Activated CD4-positive, alpha-beta T cell treated with anti-CD3 and anti-CD28 coated beads, Interleukin-2, amount 10 ng/mL, durations not matched to agents 24 days and 14 days (primary cell): ENCODE measurements around the gene KATNB1. TPM values are rescaled to one million over a fixed set of nuclear protein-coding genes. Genes with fewer than 3 reads are reported as not detected.

Experiments
- DNase-seq: peaks from one replicate; pipeline ENCODE4 v3.0.0; 2022
- H3K27ac Mint-ChIP-seq: one replicate; pipeline ENCODE4 v1.8.0; 2022; ENCODE audit warnings: mild to moderate bottlenecking, mixed read lengths
- H3K27me3 Mint-ChIP-seq: one replicate; pipeline ENCODE4 v1.8.0; 2022; ENCODE audit warnings: mixed read lengths
- H3K36me3 Mint-ChIP-seq: one replicate; pipeline ENCODE4 v1.8.0; 2022; ENCODE audit warnings: low read depth, mild to moderate bottlenecking, mixed read lengths
- H3K4me1 Mint-ChIP-seq: one replicate; pipeline ENCODE4 v1.8.0; 2021; ENCODE audit warnings: mixed read lengths
- H3K4me3 Mint-ChIP-seq: one replicate; pipeline ENCODE4 v1.8.0; 2022; ENCODE audit warnings: mild to moderate bottlenecking, moderate library complexity, mixed read lengths
- H3K9me3 Mint-ChIP-seq: one replicate; pipeline ENCODE4 v1.8.0; 2021; ENCODE audit warnings: mixed read lengths
- intact Hi-C: fragments of 100-400 bp; cut with micrococcal nuclease; formaldehyde crosslinking; loops from one replicate; pipeline ENCODE4 v1.15.1; 2023
- total RNA-seq: library from RNA; stranded (reverse); gene quantifications from 2 replicates; pipeline ENCODE4 v1.2.3, GENCODE V29; 2022

The KATNB1 gene
- total RNA-seq, 1 donor from 2014 or later = 45.0 TPM

GRCh38 chr16:57755726-57756423 lies 20.3 kb downstream of the KATNB1 start:
- Mint-ChIP-seq H3K36me3 (peaks cover 12% of the 10 kb centered on the region), H3K4me1 (no peaks in the 10 kb centered on the region), H3K27me3 (no peaks in the 10 kb centered on the region), H3K4me3 (no peak overlapping the region), H3K27ac (no peak overlapping the region), H3K9me3 (no peaks in the 10 kb centered on the region)
- no peak for DNase-seq
- intact Hi-C loops = loop anchor here (10.0 kb wide), 1 partner anchor 109 kb away; no protein-coding TSS in a partner anchor

- H3K27ac Mint-ChIP-seq = no peak overlapping the region
- H3K4me3 Mint-ChIP-seq = no peak overlapping the region
- no peaks in the 10 kb centered on the region for H3K4me1 Mint-ChIP-seq
- intact Hi-C loops = loop anchor here (1.0 to 10.0 kb wide), 2 partner anchors 108 to 243 kb away; no protein-coding TSS in a partner anchor
- H3K36me3 Mint-ChIP-seq = peaks cover 8% of the 10 kb centered on the region
- H3K27me3 Mint-ChIP-seq = no peaks in the 10 kb centered on the region
- DNase-seq = no peak
- no peaks in the 10 kb centered on the region for H3K9me3 Mint-ChIP-seq
These were observed 21.1 kb downstream of the KATNB1 start for GRCh38 chr16:57756424-57757325.

- peaks cover 8% of the 10 kb centered on the region for H3K36me3 Mint-ChIP-seq
- intact Hi-C loops = loop anchor here (1.0 to 10.0 kb wide), 2 partner anchors 107 to 242 kb away; no protein-coding TSS in a partner anchor
- H3K4me3 Mint-ChIP-seq = no peak overlapping the region
- H3K4me1 Mint-ChIP-seq = no peaks in the 10 kb centered on the region
- no peaks in the 10 kb centered on the region for H3K27me3 Mint-ChIP-seq
- H3K27ac Mint-ChIP-seq = no peak overlapping the region
- H3K9me3 Mint-ChIP-seq = no peaks in the 10 kb centered on the region
- DNase-seq = peak; percentile 97
These were observed 21.8 kb downstream of the KATNB1 start for GRCh38 chr16:57757326-57757786.

GRCh38 chr16:57757883-57758282 lies 22.3 kb downstream of the KATNB1 start:
- peaks cover 8% of the 10 kb centered on the region for H3K36me3 Mint-ChIP-seq
- H3K9me3 Mint-ChIP-seq = no peaks in the 10 kb centered on the region
- H3K27me3 Mint-ChIP-seq = no peaks in the 10 kb centered on the region
- no peaks in the 10 kb centered on the region for H3K4me1 Mint-ChIP-seq
- intact Hi-C loops = loop anchor here (1.0 to 10.0 kb wide), 2 partner anchors 107 to 241 kb away; no protein-coding TSS in a partner anchor
- no peak for DNase-seq
- H3K4me3 Mint-ChIP-seq = no peak overlapping the region
- H3K27ac Mint-ChIP-seq = no peak overlapping the region

- H3K4me3 Mint-ChIP-seq = no peak overlapping the region
- no peaks in the 10 kb centered on the region for H3K27me3 Mint-ChIP-seq
- DNase-seq = no peak
These were observed 23.0 kb downstream of the KATNB1 start for GRCh38 chr16:57758331-57759117.

GRCh38 chr16:57759131-57759530 lies 23.6 kb downstream of the KATNB1 start:
- H3K27ac Mint-ChIP-seq = no peak overlapping the region
- H3K9me3 Mint-ChIP-seq = no peaks in the 10 kb centered on the region
- intact Hi-C loops = loop anchor here (10.0 kb wide), 1 partner anchor 106 kb away; no protein-coding TSS in a partner anchor
- peaks cover 5% of the 10 kb centered on the region for H3K36me3 Mint-ChIP-seq
- H3K27me3 Mint-ChIP-seq = no peaks in the 10 kb centered on the region
- no peaks in the 10 kb centered on the region for H3K4me1 Mint-ChIP-seq
- no peak for DNase-seq
- no peak overlapping the region for H3K4me3 Mint-ChIP-seq

More at GRCh38 chr16:57758331-57759117, 23.0 kb downstream of the KATNB1 start:
- peaks cover 8% of the 10 kb centered on the region for H3K36me3 Mint-ChIP-seq
- no peak overlapping the region for H3K27ac Mint-ChIP-seq
- H3K9me3 Mint-ChIP-seq = no peaks in the 10 kb centered on the region
- intact Hi-C loops = loop anchor here (10.0 kb wide), 1 partner anchor 106 kb away; no protein-coding TSS in a partner anchor
- no peaks in the 10 kb centered on the region for H3K4me1 Mint-ChIP-seq

- Mint-ChIP-seq H3K27ac (peak overlapping the region; percentile 37), H3K9me3 (no peaks in the 10 kb centered on the region), H3K4me3 (no peak overlapping the region), H3K36me3 (peaks cover 3% of the 10 kb centered on the region), H3K4me1 (peaks cover 3% of the 10 kb centered on the region), H3K27me3 (no peaks in the 10 kb centered on the region)
- intact Hi-C loops = loop anchor here (10.0 kb wide), 1 partner anchor 105 kb away; no protein-coding TSS in a partner anchor
- DNase-seq = no peak
These were observed 24.2 kb downstream of the KATNB1 start for GRCh38 chr16:57759541-57760356.

GRCh38 chr16:57760357-57761160 lies 25.0 kb downstream of the KATNB1 start:
- Mint-ChIP-seq H3K36me3 (peaks cover 3% of the 10 kb centered on the region), H3K27ac (no peak overlapping the region), H3K4me3 (no peak overlapping the region), H3K27me3 (no peaks in the 10 kb centered on the region), H3K9me3 (no peaks in the 10 kb centered on the region), H3K4me1 (peaks cover 3% of the 10 kb centered on the region)
- intact Hi-C loops = no loop called here
- no peak for DNase-seq

- intact Hi-C loops = no loop called here
- H3K36me3 Mint-ChIP-seq = no peaks in the 10 kb centered on the region
- H3K9me3 Mint-ChIP-seq = no peaks in the 10 kb centered on the region
These were observed 25.7 kb downstream of the KATNB1 start for GRCh38 chr16:57761301-57761700.

GRCh38 chr16:57761957-57762356 lies 26.4 kb downstream of the KATNB1 start:
- no peaks in the 10 kb centered on the region for H3K9me3 Mint-ChIP-seq
- H3K27me3 Mint-ChIP-seq = no peaks in the 10 kb centered on the region
- no peaks in the 10 kb centered on the region for H3K36me3 Mint-ChIP-seq
- H3K4me3 Mint-ChIP-seq = no peak overlapping the region
- DNase-seq = no peak
- peaks cover 3% of the 10 kb centered on the region for H3K4me1 Mint-ChIP-seq
- no peak overlapping the region for H3K27ac Mint-ChIP-seq
- intact Hi-C loops = no loop called here

More at GRCh38 chr16:57761301-57761700, 25.7 kb downstream of the KATNB1 start:
- no peaks in the 10 kb centered on the region for H3K27me3 Mint-ChIP-seq
- peaks cover 3% of the 10 kb centered on the region for H3K4me1 Mint-ChIP-seq
- no peak overlapping the region for H3K4me3 Mint-ChIP-seq
- no peak for DNase-seq
- no peak overlapping the region for H3K27ac Mint-ChIP-seq

- Mint-ChIP-seq H3K9me3 (no peaks in the 10 kb centered on the region), H3K27ac (no peak overlapping the region), H3K36me3 (no peaks in the 10 kb centered on the region), H3K27me3 (no peaks in the 10 kb centered on the region), H3K4me3 (no peak overlapping the region), H3K4me1 (peaks cover 3% of the 10 kb centered on the region)
- DNase-seq = no peak
- intact Hi-C loops = no loop called here
These were observed 26.9 kb downstream of the KATNB1 start for GRCh38 chr16:57762365-57763040.
